Stimulated activated CD4-positive, alpha-beta T cell treated with anti-CD3 and anti-CD28 coated beads, Interleukin-1b, Interleukin-23, amount 100 ng/mL, for 1 hour (primary cell): ENCODE results near the gene TMED4.
A peak's percentile ranks its signal among the peaks of the same experiment; 100 is the strongest.

Experiments used
- DNase-seq, 2 donors: peaks; one replicate each; pipeline ENCODE4 v3.0.0-alpha.2; 2020; ENCODE audit warnings: low read depth in 2 of 2

TMED4 gene

GRCh38 chr7:44581879-44582603 is at the start of gene TMED4:
TSS of gene TMED4 (minus strand) at chr7:44582231. CDS start at chr7:44582206, 25 bp downstream.
- peak; percentile 100 for DNase-seq

GRCh38 chr7:44631458-44632115 is 49.6 kb upstream of the TMED4 start:
- DNase-seq = no peak

GRCh38 chr7:44630792-44631457 is 48.9 kb upstream of the TMED4 start:
- no peak for DNase-seq

- no peak for DNase-seq
These were observed 47.9 kb upstream of the TMED4 start for GRCh38 chr7:44629829-44630522.

GRCh38 chr7:44626620-44627019 is 44.6 kb upstream of the TMED4 start:
- DNase-seq = no peak

- no peak for DNase-seq
These were observed 43.8 kb upstream of the TMED4 start for GRCh38 chr7:44625526-44626471.

- no peak for DNase-seq
These were observed 42.3 kb upstream of the TMED4 start for GRCh38 chr7:44624318-44624717.

GRCh38 chr7:44622342-44623151 is 40.5 kb upstream of the TMED4 start:
- peak in 1 of 2 donors; percentile 30 for DNase-seq

- no peak for DNase-seq
These were observed 39.7 kb upstream of the TMED4 start for GRCh38 chr7:44621750-44622103.

- no peak for DNase-seq
These were observed 39.2 kb upstream of the TMED4 start for GRCh38 chr7:44621034-44621749.

GRCh38 chr7:44618753-44619152 is 36.7 kb upstream of the TMED4 start:
- no peak for DNase-seq

- DNase-seq = no peak
These were observed 36.0 kb upstream of the TMED4 start for GRCh38 chr7:44618045-44618444.

- DNase-seq = no peak
These were observed 35.3 kb upstream of the TMED4 start for GRCh38 chr7:44617225-44617890.

GRCh38 chr7:44616545-44616944 is 34.5 kb upstream of the TMED4 start:
- DNase-seq = no peak

GRCh38 chr7:44615793-44616192 is 33.8 kb upstream of the TMED4 start:
- no peak for DNase-seq

GRCh38 chr7:44615149-44615611 is 33.1 kb upstream of the TMED4 start:
- DNase-seq = no peak

GRCh38 chr7:44609829-44610228 is 27.8 kb upstream of the TMED4 start:
- no peak for DNase-seq

- no peak for DNase-seq
These were observed 27.1 kb upstream of the TMED4 start for GRCh38 chr7:44608916-44609648.
